Large intestine (tissue), 3 donors: ENCODE data around the gene LBR. TPM values are rescaled to one million over a fixed set of nuclear protein-coding genes. Genes with fewer than 3 reads are reported as not detected.

Experiments
- DNase-seq, 2 donors: peaks; one replicate each; pipeline versions ENCODE4 v3.0.0 to v3.0.0-alpha.2; 2013
- H3K27ac ChIP-seq: one replicate; pipeline ENCODE4 v1.5.1; 2013; ENCODE audit warnings: low read length
- H3K27me3 ChIP-seq: 2 replicates; pipeline ENCODE4 v1.6.1; 2013; ENCODE audit warnings: low read length; ENCODE audit not compliant: control insufficient read depth, insufficient read depth
- H3K36me3 ChIP-seq: 2 replicates; pipeline ENCODE4 v1.6.1; 2013; ENCODE audit warnings: low read length; ENCODE audit not compliant: control insufficient read depth, insufficient read depth
- H3K4me1 ChIP-seq: one replicate; pipeline ENCODE4 v1.6.1; 2013; ENCODE audit warnings: low read length; ENCODE audit not compliant: control insufficient read depth, insufficient read depth
- H3K4me3 ChIP-seq: one replicate; pipeline ENCODE4 v1.5.1; 2013; ENCODE audit warnings: low read length
- H3K9me3 ChIP-seq: one replicate; pipeline ENCODE4 v1.6.1; 2013; ENCODE audit warnings: mild to moderate bottlenecking, low read depth, low read length, moderate library complexity; ENCODE audit not compliant: control insufficient read depth
- WGBS: methylation state at CpG from one replicate; pipeline ENCODE4 v1.1.5; 2013; ENCODE audit warnings: low lambda C conversion rate; ENCODE audit not compliant: insufficient coverage; 5-methylcytosine and 5-hydroxymethylcytosine counted together
- polyA plus RNA-seq: library from polyadenylated mRNA; unstranded; fragments of 120-200 nt; gene quantifications from one replicate; pipeline ENCODE4 v1.2.1, GENCODE V29; 2013

Gene LBR
- polyA plus RNA-seq, 1 donor: 71.2 TPM

- no peaks in the 10 kb centered on the region for H3K36me3 ChIP-seq
- H3K9me3 ChIP-seq: peaks cover 7% of the 10 kb centered on the region
- no peak overlapping the region for H3K4me3 ChIP-seq
- no peaks in the 10 kb centered on the region for H3K27me3 ChIP-seq
- H3K27ac ChIP-seq: no peak overlapping the region
- no CpG with 5 or more reads among the region's 36 CpGs for WGBS
- DNase-seq: no peak
- H3K4me1 ChIP-seq: peaks cover 4% of the 10 kb centered on the region
Measured at GRCh38 chr1:225431081-225431863, 3.4 kb upstream of the LBR start.

GRCh38 chr1:225430301-225430700, 2.5 kb upstream of the LBR start:
- no peaks in the 10 kb centered on the region for H3K36me3 ChIP-seq
- H3K9me3 ChIP-seq: peaks cover 7% of the 10 kb centered on the region
- WGBS: 100% methylated on average over 1 of the region's 7 CpGs
- H3K27ac ChIP-seq: no peak overlapping the region
- H3K4me3 ChIP-seq: no peak overlapping the region
- peaks cover 14% of the 10 kb centered on the region for H3K4me1 ChIP-seq
- no peaks in the 10 kb centered on the region for H3K27me3 ChIP-seq
- no peak for DNase-seq

GRCh38 chr1:225428881-225429455, 1.1 kb upstream of the LBR start:
- DNase-seq: no peak
- peak overlapping the region; percentile 86 for H3K4me3 ChIP-seq
- H3K27ac ChIP-seq: peak overlapping the region; percentile 90
- 50% methylated on average over 2 of the region's 7 CpGs for WGBS
- H3K27me3 ChIP-seq: no peaks in the 10 kb centered on the region
- H3K36me3 ChIP-seq: no peaks in the 10 kb centered on the region
- peaks cover 7% of the 10 kb centered on the region for H3K9me3 ChIP-seq
- H3K4me1 ChIP-seq: peaks cover 21% of the 10 kb centered on the region

GRCh38 chr1:225428068-225428880, 436 bp upstream of the LBR start:
- Histone ChIP-seq H3K27ac (peak overlapping the region; percentile 90), H3K4me1 (peaks cover 21% of the 10 kb centered on the region), H3K36me3 (no peaks in the 10 kb centered on the region), H3K4me3 (peak overlapping the region; percentile 88), H3K27me3 (no peaks in the 10 kb centered on the region), H3K9me3 (peaks cover 7% of the 10 kb centered on the region)
- peak; percentile 94 to 96 for DNase-seq
- WGBS: no CpG with 5 or more reads among the region's 81 CpGs

- 0% methylated on average over 2 of the region's 36 CpGs for WGBS
Measured at GRCh38 chr1:225426395-225427234, 1.2 kb downstream of the LBR start.

GRCh38 chr1:225425201-225425786, 2.5 kb downstream of the LBR start:
- no peaks in the 10 kb centered on the region for H3K27me3 ChIP-seq
- no CpG with 5 or more reads among the region's 5 CpGs for WGBS
- no peaks in the 10 kb centered on the region for H3K36me3 ChIP-seq
- no peak overlapping the region for H3K27ac ChIP-seq
- H3K4me3 ChIP-seq: peak overlapping the region; percentile 88
- DNase-seq: no peak
- peaks cover 21% of the 10 kb centered on the region for H3K4me1 ChIP-seq
- no peaks in the 10 kb centered on the region for H3K9me3 ChIP-seq

More at GRCh38 chr1:225426395-225427234, 1.2 kb downstream of the LBR start:
- Histone ChIP-seq H3K4me3 (peak overlapping the region; percentile 88), H3K9me3 (peaks cover 7% of the 10 kb centered on the region), H3K36me3 (no peaks in the 10 kb centered on the region), H3K27me3 (no peaks in the 10 kb centered on the region), H3K4me1 (peaks cover 21% of the 10 kb centered on the region), H3K27ac (peak overlapping the region; percentile 74)
- DNase-seq: peak; percentile 55 to 78

- no peak overlapping the region for H3K4me3 ChIP-seq
- DNase-seq: no peak
Measured at GRCh38 chr1:225424562-225425200, 3.2 kb downstream of the LBR start.

GRCh38 chr1:225423518-225423855, 4.4 kb downstream of the LBR start:
- peaks cover 25% of the 10 kb centered on the region for H3K4me1 ChIP-seq

More at GRCh38 chr1:225424562-225425200, 3.2 kb downstream of the LBR start:
- WGBS: no CpG with 5 or more reads among the region's 6 CpGs
- H3K4me1 ChIP-seq: peaks cover 21% of the 10 kb centered on the region
- no peaks in the 10 kb centered on the region for H3K9me3 ChIP-seq
- no peaks in the 10 kb centered on the region for H3K36me3 ChIP-seq
- no peak overlapping the region for H3K27ac ChIP-seq
- H3K27me3 ChIP-seq: no peaks in the 10 kb centered on the region

GRCh38 chr1:225422795-225423517, 4.9 kb downstream of the LBR start:
- H3K27ac ChIP-seq: no peak overlapping the region
- H3K9me3 ChIP-seq: no peaks in the 10 kb centered on the region
- H3K4me3 ChIP-seq: no peak overlapping the region
- H3K4me1 ChIP-seq: peaks cover 27% of the 10 kb centered on the region
- peaks cover 9% of the 10 kb centered on the region for H3K36me3 ChIP-seq
- no peak for DNase-seq
- H3K27me3 ChIP-seq: no peaks in the 10 kb centered on the region
- WGBS: 46% methylated on average over 2 of the region's 7 CpGs

More at GRCh38 chr1:225423518-225423855, 4.4 kb downstream of the LBR start:
- DNase-seq: no peak
- no CpG with 5 or more reads among the region's 2 CpGs for WGBS
- Histone ChIP-seq H3K27ac (no peak overlapping the region), H3K9me3 (no peaks in the 10 kb centered on the region), H3K36me3 (peaks cover 7% of the 10 kb centered on the region), H3K27me3 (no peaks in the 10 kb centered on the region), H3K4me3 (no peak overlapping the region)
